ENCODE results near the gene SIGMAR1.
"Not testable (repeated sequence)": the region's sequence is repeated elsewhere in the genome, so short reads cannot be mapped to it uniquely, and the experiment has no call there.

The SIGMAR1 gene

DNA sequence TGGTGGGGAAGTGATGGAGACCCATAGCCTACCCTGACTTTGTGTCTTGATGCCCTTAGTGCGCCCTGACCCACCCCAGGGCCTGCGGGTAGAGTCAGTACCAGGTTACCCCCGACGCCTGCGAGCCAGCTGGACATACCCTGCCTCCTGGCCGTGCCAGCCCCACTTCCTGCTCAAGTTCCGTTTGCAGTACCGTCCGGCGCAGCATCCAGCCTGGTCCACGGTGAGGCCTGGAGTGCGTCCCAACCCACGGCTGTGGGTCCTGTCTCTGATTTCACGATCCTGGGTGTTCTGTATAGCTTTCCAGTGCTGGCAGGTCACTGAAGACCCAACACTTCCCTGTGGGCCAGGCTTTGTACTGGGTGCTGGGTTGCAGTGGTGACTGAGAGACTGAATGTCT lies 20.9 kb upstream of the SIGMAR1 start:
- DNase-seq (ENCODE audit: low read depth, low spot score): no peak
- H3K4me3 ChIP-seq (ENCODE audit: low read length): no peak overlapping the region

- no peak for DNase-seq (ENCODE audit: low read depth, low spot score)
- H3K4me3 ChIP-seq (ENCODE audit: low read length): no peak overlapping the region
Observed at GRCh38 chr9:34656992-34657391, 19.4 kb upstream of the SIGMAR1 start.

DNA sequence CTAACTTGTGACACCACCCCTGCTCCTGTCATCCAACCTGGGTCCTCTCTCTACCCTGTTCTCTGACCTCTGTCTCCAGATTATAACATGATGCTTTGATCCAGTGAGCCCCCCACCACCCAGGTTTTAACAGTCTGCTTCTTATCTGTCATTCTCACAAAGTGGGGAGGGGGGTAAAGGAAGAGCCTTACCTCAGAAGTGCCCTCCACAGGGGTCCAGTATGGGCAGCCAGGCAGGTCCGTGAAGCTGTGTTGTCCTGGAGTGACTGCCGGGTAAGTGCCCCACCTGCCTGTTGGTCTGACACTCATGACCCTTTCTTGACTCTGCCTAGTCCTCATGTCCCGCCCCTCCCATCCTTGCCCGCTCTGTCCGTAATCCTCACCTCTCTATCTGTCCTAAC lies 17.8 kb upstream of the SIGMAR1 start:
- no peak for DNase-seq (ENCODE audit: low read depth, low spot score)
- no peak overlapping the region for H3K4me3 ChIP-seq (ENCODE audit: low read length)

- no peak for DNase-seq (ENCODE audit: low read depth, low spot score)
- H3K4me3 ChIP-seq (ENCODE audit: low read length): no peak overlapping the region
Observed at GRCh38 chr9:34654323-34655051, 16.9 kb upstream of the SIGMAR1 start.

- DNase-seq (ENCODE audit: low read depth, low spot score): no peak
- H3K4me3 ChIP-seq (ENCODE audit: low read length): no peak overlapping the region
Observed at GRCh38 chr9:34653151-34654072, 15.8 kb upstream of the SIGMAR1 start.

GRCh38 chr9:34652602-34653000 lies 15.0 kb upstream of the SIGMAR1 start:
- DNase-seq (ENCODE audit: low read depth, low spot score): no peak
- no peak overlapping the region for H3K4me3 ChIP-seq (ENCODE audit: low read length)

DNA sequence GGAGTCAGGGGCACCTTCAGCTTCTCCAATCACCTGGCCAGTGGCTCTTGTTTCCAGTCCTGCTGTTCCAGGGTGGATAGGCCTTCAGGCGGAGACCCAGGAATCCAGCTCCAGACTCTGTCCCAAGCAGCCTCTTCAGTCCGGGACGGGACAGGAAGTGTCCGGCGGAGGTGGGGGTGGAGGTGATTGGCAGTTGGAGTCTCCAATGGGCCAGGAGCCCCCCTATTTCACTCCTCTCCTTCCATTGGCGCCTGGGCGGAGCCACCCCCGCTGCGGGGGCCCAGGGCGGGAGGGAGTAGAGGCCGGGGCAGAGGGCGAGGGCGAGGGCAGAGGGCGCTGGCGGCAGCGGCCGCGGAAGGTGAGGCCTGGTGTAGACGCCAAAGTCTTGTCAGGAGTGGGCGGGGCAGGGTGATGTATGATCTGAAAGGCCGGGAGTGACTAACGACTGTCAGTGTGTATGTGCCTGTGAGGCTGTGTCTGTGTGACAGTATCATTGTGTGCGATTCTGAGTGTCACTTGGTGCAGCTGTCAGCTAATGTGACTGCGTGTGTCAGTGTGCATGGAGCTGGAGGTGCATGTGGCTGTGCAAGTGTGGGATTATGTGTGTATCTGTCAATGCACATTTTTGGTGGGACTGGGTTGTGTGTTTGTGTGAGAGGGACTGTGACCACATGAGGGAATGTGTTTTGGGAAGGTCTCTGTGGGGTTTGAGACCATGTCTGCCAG lies 14.5 kb upstream of the SIGMAR1 start, which contains the start of gene IL11RA:
Gene IL11RA, plus strand, starts transcription at position 310 of the 726 bp plus-strand sequence. CDS start 3,033 bp downstream, outside the sequence.
- DNase-seq (ENCODE audit: low read depth, low spot score): no peak
- H3K4me3 ChIP-seq (ENCODE audit: low read length): no peak within 1 kb of the TSS

DNA sequence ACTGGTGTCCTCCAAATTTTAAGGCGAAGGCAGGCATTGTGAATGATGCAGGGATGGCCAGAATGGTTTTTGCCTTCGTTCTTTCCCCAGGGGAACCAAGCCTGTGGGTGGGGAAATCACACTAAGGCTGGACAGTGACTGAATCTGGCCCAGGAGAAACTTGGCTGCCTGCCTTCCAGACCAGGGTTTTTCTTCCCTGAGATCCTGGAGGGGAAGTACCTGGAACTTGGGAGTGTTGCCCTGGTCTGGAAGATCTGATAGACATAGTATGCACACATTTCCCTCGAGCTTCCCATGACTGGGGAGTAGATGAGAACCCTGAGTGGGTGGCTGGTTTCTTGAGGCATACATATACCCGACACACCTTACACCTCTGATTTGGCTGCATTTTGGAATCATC lies 13.7 kb upstream of the SIGMAR1 start:
- H3K4me3 ChIP-seq (ENCODE audit: low read length): no peak overlapping the region
- DNase-seq (ENCODE audit: low read depth, low spot score): no peak

- DNase-seq (ENCODE audit: low read depth, low spot score): no peak
- no peak overlapping the region for H3K4me3 ChIP-seq (ENCODE audit: low read length)
Observed at GRCh38 chr9:34650816-34651215, 13.2 kb upstream of the SIGMAR1 start.

DNA sequence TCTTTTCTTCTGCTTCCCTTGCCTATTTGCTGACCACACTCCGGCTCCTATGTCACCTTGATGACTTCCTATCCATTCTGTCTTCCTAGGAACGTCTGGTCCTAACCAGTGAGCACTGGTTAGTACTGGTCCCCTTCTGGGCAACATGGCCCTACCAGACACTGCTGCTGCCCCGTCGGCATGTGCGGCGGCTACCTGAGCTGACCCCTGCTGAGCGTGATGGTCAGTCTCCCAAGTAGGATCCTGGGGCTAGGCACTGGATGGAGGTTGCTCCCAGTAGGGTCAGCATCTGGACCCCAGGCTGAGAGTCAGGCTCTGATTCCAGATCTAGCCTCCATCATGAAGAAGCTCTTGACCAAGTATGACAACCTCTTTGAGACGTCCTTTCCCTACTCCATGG lies 11.1 kb upstream of the SIGMAR1 start:
- no peak for DNase-seq (ENCODE audit: low read depth, low spot score)
- no peak overlapping the region for H3K4me3 ChIP-seq (ENCODE audit: low read length)

DNA sequence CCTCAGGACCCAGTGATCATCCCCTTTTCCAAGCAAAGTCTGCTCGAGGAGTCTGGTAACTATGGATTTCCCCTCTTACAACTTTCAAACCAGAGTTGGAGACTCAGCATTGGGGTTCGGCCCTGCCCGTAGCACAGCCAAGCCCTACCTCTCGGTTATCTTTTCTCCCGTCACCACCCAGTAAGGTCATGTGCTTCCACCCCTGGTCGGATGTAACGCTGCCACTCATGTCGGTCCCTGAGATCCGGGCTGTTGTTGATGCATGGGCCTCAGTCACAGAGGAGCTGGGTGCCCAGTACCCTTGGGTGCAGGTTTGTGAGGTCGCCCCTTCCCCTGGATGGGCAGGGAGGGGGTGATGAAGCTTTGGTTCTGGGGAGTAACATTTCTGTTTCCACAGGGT lies 10.1 kb upstream of the SIGMAR1 start:
- DNase-seq (ENCODE audit: low read depth, low spot score): no peak
- peak overlapping the region; percentile 93 for H3K4me3 ChIP-seq (ENCODE audit: low read length)

DNA sequence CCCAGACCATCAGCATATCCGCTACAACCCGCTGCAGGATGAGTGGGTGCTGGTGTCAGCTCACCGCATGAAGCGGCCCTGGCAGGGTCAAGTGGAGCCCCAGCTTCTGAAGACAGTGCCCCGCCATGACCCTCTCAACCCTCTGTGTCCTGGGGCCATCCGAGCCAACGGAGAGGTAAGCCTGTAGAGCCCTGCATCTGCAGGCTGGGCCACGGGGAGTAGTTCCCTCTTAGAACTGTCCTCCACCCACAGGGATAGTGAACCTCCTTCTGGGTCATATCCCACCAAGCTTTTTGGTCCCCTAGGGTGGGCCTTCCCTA lies 9.5 kb upstream of the SIGMAR1 start:
- DNase-seq (ENCODE audit: low read depth, low spot score): no peak
- peak overlapping the region; percentile 93 for H3K4me3 ChIP-seq (ENCODE audit: low read length)

DNA sequence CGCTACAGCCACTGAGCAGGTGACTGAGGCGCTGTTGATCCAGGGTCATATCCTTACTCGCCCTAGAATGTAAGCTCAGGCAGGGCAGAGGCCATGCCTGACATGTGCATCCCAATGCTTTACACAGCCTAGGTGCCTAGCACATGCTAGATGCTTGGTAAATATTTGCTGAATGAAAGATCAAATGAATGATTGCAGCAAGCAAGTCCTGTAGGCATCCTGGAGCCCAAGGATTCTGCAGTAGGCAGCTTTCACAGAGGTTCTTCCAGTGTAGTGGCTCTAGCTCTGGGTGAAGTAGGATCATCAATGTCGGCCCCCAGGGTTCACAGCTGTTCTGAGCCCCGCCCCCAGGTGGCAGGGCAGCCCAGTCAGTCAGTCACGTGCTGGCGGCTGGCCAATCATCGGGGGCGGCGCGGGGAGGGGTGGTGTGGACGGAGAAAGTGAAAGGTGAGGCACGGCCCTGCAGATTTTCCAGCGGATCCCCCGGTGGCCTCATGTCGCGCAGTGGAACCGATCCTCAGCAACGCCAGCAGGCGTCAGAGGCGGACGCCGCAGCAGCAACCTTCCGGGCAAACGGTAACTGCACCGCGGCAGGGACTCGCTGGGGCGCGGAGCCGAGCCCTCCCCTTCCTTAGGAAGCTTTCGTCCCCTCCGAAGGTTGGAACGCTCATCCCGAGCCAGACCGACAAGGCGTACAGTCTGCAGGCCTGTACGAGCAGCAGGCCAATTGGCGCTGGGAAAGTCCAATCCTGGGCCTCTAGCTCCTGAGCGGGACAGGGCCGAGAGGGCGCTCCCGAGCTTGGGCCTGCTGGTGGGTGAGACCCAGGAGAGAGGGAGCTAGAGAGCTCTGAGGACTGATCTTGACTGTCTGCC lies 8.9 kb upstream of the SIGMAR1 start, which contains the start of gene GALT:
Gene GALT, plus strand, starts transcription at position 465 of the 873 bp plus-strand sequence. Its CDS starts 30 bp downstream, at position 495.
- peak; percentile 72 for DNase-seq (ENCODE audit: low read depth, low spot score)
- H3K4me3 ChIP-seq (ENCODE audit: low read length): peak within 1 kb of the TSS; percentile 93

DNA sequence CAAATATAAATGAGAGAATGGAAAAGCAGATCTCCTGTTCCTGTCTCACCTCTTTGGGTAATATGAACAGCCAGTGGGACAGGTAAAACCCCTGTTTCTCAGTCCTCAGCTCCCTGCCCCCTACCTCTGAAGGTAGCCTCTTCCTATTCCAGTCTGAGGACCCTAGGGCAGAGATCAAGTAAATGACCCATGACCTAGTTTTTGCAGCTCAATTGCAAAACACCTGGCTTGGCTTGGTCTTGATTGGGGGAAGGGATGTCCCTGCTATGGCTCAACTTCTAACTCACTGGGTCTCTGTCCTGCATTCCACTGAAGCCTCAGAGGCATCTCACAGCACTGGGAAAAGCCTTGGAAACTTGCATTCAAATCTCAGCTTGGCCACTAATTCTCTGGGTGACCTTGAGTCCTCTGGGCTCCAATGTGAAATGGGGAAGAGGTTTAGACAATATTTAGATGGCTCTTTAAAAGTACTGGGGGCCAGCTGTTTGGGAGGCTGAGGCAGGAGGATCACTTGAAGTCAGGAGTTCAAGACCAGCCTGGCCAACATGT lies 7.3 kb upstream of the SIGMAR1 start:
- DNase-seq (ENCODE audit: low read depth, low spot score): no peak
- no peak overlapping the region for H3K4me3 ChIP-seq (ENCODE audit: low read length)

DNA sequence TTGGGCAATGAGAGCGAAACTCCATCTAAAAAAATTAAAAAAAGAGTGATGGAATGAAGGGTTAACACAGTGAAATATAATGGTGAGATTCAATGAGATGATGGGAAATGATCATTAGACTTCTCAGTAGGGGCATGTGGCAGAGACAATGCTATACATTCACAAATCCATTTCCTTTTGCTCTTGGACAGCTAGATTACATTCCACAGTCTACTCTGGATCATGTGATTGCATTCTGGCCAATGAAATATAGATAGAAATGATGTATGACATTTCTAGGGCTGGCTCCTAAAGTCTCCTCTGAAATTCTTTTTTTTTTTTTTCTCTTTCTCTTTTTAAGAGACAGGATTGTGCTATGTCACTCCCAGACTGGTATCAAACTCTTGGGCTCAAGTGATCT lies 5.1 kb upstream of the SIGMAR1 start:
- no peak for DNase-seq (ENCODE audit: low read depth, low spot score)
- H3K4me3 ChIP-seq (ENCODE audit: low read length): no peak overlapping the region

GRCh38 chr9:34639322-34639721 lies 1.7 kb upstream of the SIGMAR1 start:
- not testable (repeated sequence) for H3K4me3 ChIP-seq (ENCODE audit: low read length); DNase-seq (ENCODE audit: low read depth, low spot score)

GRCh38 chr9:34638138-34638445 lies 505 bp upstream of the SIGMAR1 start:
- DNase-seq (ENCODE audit: low read depth, low spot score): no peak
- peak overlapping the region; percentile 91 for H3K4me3 ChIP-seq (ENCODE audit: low read length)

DNA sequence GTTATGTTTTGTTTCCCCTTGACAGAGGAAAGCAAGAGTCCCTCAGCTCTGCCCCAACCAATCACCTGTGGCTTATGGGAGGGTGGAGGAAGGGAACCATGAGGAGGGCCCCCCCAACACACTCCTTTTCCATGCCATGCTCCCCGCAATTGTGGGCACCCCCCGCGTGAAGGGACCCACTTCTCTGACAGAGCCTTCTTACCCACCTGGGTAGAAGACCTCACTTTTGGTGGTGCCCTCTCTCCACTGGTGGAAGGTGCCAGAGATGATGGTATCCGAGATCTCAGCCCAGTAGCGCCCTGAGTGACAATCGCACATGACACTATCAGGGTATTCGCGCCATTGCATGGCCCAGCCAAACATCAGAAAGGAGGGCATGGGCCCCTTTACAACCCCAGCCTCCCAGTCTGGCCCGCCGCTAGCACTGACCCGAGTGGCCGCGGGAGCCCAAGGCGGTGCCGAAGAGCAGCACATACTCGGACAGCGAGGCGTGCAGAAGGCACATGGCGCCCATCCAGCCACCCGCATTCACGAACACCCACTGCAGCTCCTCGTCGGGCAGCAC lies 714 bp downstream of the SIGMAR1 start:
- DNase-seq (ENCODE audit: low read depth, low spot score): no peak
- H3K4me3 ChIP-seq (ENCODE audit: low read length): peak overlapping the region; percentile 91
